ENCODE measurements around the gene RAB3C. TPM values are rescaled to one million over a fixed set of nuclear protein-coding genes. Genes with fewer than 3 reads are reported as not detected.

RAB3C gene
- total RNA-seq, 1 experiment from 2014 or later = not detected

DNA sequence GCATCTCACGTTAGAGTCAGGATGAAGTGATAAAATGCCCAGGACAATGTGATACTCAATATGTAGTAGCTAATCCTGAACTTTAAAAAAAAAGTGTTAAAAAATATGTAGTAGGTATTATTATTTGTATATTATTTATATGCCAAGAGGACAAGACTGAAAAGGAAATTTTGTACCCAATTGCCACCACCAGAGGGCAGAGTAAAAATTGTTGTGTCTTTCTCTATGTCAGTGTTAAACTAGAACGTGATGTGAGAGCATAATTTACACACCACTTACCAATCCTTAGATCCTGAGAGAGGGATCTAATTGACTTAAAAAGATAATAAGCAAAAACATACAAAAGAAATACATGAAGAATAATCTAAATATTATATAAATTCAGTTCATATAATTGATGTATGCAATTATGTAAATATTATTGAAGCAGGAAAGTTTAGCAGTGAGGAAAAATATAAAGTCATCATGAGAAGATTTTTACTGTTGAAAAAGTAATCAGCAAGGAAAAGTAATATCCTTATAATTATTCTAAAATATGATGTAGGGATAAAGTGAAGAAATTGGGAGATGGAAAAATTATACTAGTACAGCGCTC lies 288.9 kb downstream of the RAB3C start:
- in situ Hi-C loops (cut with HindIII; ENCODE audit: low pct_unique_long_range_greater_than_20kb, low sequenced_read_pairs) = no loop called here

DNA sequence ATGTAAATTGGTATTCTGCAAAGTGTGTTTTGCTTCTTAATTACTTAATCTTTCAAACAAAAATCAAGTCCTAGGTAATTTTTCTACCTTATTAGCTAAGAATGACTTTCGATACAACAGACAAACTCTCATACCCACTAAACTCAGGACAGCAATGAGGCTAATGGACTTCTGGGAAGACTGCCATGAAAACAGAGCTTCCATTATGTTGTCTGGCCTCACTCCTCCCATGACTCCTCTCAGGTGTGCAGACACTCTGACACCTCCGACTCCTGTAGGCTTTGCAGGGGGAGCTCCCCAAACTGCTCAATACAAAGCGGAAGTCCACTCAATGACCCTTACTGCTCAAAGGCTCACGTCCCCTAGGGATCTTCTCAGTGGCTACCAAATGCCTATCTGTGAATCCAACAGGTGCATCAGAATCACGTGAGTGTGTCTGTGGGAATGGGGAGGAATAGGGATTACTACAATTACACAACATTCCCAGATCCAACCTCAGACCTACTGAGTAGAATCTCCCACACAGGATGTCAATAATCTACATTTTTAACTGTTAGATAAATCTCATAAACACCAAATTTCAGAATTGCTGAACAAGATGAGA lies 289.9 kb downstream of the RAB3C start:
- no TSS peak for BruUV-seq (replicated peaks)
- DNase-seq (ENCODE audit: low read depth, low spot score) = no peak
- ChIA-PET POLR2A (no interaction called here), CTCF (interaction anchor here (0.6 kb wide), 1 partner anchor 252 kb away, joined by 3 read pairs; no protein-coding TSS in a partner anchor)
- intact Hi-C loops (cut with micrococcal nuclease; ENCODE audit: unreplicated experiment) (loop anchor here (5.0 kb wide), 1 partner anchor 135 kb away; no protein-coding TSS in a partner anchor), in situ Hi-C loops (cut with HindIII; ENCODE audit: low pct_unique_long_range_greater_than_20kb, low sequenced_read_pairs) (no loop called here)
- no peak overlapping the region for H3K4me3 ChIP-seq (ENCODE audit: low read depth in 2 of 2, low read length in 2 of 2)
- H3K9me3 ChIP-seq (ENCODE audit: control insufficient read depth, insufficient read depth, low read depth, low read length) = no peaks in the 10 kb centered on the region
- no peaks in the 10 kb centered on the region; the same call in 1 of the 2 replicates for H3K27me3 ChIP-seq (ENCODE audit: control insufficient read depth, insufficient read depth, low read length)
- no peak for ATAC-seq
- H3K36me3 ChIP-seq (ENCODE audit: control insufficient read depth, insufficient read depth, low read length) = no peaks in the 10 kb centered on the region
- H3K27ac ChIP-seq (ENCODE audit: low read length) = no peak overlapping the region
- no peak for TF ChIP-seq SIN3A (IDR thresholded peaks at IDR 0.05; ENCODE audit: borderline replicate concordance, insufficient read depth, low read depth, low read length)
- TF ChIP-seq TCF7L2 (IDR thresholded peaks at IDR 0.05; ENCODE audit: low read depth, low read length) = no peak
- TF ChIP-seq, protein P1, sequence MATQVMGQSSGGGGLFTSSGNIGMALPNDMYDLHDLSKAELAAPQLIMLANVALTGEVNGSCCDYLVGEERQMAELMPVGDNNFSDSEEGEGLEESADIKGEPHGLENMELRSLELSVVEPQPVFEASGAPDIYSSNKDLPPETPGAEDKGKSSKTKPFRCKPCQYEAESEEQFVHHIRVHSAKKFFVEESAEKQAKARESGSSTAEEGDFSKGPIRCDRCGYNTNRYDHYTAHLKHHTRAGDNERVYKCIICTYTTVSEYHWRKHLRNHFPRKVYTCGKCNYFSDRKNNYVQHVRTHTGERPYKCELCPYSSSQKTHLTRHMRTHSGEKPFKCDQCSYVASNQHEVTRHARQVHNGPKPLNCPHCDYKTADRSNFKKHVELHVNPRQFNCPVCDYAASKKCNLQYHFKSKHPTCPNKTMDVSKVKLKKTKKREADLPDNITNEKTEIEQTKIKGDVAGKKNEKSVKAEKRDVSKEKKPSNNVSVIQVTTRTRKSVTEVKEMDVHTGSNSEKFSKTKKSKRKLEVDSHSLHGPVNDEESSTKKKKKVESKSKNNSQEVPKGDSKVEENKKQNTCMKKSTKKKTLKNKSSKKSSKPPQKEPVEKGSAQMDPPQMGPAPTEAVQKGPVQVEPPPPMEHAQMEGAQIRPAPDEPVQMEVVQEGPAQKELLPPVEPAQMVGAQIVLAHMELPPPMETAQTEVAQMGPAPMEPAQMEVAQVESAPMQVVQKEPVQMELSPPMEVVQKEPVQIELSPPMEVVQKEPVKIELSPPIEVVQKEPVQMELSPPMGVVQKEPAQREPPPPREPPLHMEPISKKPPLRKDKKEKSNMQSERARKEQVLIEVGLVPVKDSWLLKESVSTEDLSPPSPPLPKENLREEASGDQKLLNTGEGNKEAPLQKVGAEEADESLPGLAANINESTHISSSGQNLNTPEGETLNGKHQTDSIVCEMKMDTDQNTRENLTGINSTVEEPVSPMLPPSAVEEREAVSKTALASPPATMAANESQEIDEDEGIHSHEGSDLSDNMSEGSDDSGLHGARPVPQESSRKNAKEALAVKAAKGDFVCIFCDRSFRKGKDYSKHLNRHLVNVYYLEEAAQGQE (IDR thresholded peaks at IDR 0.05; ENCODE audit: insufficient read depth in 1 of 2, low read depth in 2 of 2, low read length in 1 of 2) = no peak
- TF ChIP-seq, protein P2, sequence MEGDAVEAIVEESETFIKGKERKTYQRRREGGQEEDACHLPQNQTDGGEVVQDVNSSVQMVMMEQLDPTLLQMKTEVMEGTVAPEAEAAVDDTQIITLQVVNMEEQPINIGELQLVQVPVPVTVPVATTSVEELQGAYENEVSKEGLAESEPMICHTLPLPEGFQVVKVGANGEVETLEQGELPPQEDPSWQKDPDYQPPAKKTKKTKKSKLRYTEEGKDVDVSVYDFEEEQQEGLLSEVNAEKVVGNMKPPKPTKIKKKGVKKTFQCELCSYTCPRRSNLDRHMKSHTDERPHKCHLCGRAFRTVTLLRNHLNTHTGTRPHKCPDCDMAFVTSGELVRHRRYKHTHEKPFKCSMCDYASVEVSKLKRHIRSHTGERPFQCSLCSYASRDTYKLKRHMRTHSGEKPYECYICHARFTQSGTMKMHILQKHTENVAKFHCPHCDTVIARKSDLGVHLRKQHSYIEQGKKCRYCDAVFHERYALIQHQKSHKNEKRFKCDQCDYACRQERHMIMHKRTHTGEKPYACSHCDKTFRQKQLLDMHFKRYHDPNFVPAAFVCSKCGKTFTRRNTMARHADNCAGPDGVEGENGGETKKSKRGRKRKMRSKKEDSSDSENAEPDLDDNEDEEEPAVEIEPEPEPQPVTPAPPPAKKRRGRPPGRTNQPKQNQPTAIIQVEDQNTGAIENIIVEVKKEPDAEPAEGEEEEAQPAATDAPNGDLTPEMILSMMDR (IDR thresholded peaks at IDR 0.05) = no peak
- TF ChIP-seq POLR2AphosphoS5 (IDR thresholded peaks at IDR 0.05; ENCODE audit: low read depth, low read length) = no peak
- no peaks in the 10 kb centered on the region for H3K4me1 ChIP-seq (ENCODE audit: control insufficient read depth, insufficient read depth, low read length)

More for the DNA sequence above, 288.9 kb downstream of the RAB3C start:
- ChIA-PET POLR2A (no interaction called here), CTCF (interaction anchor here (0.6 kb wide), 1 partner anchor 253 kb away, joined by 3 read pairs; no protein-coding TSS in a partner anchor)
- TF ChIP-seq, protein P2 (IDR thresholded peaks at IDR 0.05) = peak; percentile 70; the same call in 1 of the 2 replicates
- no peak for TF ChIP-seq SIN3A (IDR thresholded peaks at IDR 0.05; ENCODE audit: borderline replicate concordance, insufficient read depth, low read depth, low read length)
- DNase-seq (ENCODE audit: low read depth, low spot score) = no peak
- H3K4me1 ChIP-seq (ENCODE audit: control insufficient read depth, insufficient read depth, low read length) = no peaks in the 10 kb centered on the region
- no peaks in the 10 kb centered on the region; the same call in 1 of the 2 replicates for H3K27me3 ChIP-seq (ENCODE audit: control insufficient read depth, insufficient read depth, low read length)
- no peak for ATAC-seq
- H3K9me3 ChIP-seq (ENCODE audit: control insufficient read depth, insufficient read depth, low read depth, low read length) = no peaks in the 10 kb centered on the region
- no peaks in the 10 kb centered on the region for H3K36me3 ChIP-seq (ENCODE audit: control insufficient read depth, insufficient read depth, low read length)
- H3K4me3 ChIP-seq (ENCODE audit: low read depth in 2 of 2, low read length in 2 of 2) = no peak overlapping the region
- BruUV-seq (replicated peaks) = no TSS peak
- H3K27ac ChIP-seq (ENCODE audit: low read length) = no peak overlapping the region
- intact Hi-C loops (cut with micrococcal nuclease; ENCODE audit: unreplicated experiment) = loop anchor here (5.0 kb wide), 1 partner anchor 136 kb away; no protein-coding TSS in a partner anchor

Measured in Panc1 (cell line).